HG02678 (cell line): ENCODE results near the gene A2M.

Experiments
- ATAC-seq: cut with Tn5 transposase; IDR thresholded peaks from one replicate; pipeline ENCODE4 v1.9.1; 2021; ENCODE audit warnings: mild to moderate bottlenecking, moderate library complexity; ENCODE audit not compliant: unreplicated experiment

The A2M gene

DNA sequence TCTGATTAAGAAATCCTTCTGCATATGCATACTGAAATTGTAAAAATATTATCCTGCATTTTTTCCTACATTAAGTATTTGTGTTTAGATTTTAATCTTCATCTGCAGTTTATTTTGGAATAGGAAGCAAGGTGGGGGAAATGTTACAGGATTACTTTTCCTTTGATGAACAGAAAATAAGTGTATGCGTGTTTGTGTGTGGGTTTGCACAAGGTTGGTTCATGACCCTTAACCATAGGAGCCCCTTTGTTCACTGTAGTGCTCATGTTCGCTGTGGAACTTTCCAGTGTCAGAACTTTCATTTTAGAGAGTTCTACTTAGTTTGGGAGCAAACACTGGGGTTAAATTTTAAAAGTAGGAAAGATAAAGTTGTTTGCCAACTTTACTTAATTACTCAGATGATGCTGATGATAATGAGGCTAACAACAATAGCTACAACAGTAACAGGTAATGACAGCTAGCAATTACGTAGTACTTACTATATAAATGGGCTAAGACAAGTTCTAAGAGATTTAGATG, 6.4 kb upstream of the A2M start:
- no peak for ATAC-seq

DNA sequence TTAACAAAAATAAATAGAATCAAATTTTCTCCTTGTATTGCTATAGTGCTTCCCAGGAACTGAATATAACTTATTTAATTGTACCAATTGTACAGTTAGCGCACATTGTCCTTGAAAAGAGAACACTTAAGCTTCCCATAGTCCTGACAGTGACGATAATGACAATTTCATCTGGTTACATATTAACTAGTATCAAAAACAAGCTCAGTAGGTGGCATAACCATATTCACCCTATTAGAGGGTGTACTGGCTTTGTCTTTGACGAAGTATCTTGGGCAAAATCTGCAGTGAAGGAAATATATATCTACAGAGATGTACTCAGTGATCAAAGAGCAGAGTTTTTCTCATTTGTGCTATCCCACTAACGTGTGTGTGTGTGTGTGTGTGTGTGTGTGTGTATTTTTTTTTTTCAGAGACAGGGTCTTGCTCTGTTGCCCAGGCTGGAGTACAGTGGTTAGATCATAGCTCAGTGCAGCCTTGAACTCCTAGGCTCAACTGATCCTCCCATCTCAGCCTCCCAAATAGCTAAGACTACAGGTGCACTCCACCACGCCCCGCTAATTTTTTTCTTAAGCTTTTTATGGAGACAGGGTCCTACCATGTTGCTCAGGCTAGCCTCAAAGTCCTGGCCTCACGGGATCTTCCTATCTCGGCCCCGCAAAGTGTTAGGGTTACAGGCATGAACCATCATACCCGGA, 4.9 kb upstream of the A2M start:
- ATAC-seq, result no peak

DNA sequence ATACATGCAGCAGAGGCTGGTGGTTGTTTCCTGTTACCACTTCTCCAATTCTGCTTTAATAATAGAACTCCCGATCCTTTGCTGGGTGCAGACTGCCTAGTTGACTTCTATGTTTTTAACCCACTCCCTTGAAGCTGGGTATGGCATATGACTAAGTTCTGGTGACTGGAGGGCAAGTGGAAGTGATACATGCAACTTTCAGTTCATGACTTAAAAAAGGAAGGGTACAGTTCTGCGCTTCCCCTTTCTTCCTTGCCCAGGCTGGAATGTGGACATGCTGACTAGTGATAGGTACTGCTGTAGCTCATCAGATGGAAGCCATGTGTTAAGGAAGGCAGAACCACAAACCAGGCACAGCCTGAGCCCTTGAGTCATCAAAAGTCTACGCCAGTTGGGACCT, 2.4 kb upstream of the A2M start:
- ATAC-seq, result peak; percentile 41

DNA sequence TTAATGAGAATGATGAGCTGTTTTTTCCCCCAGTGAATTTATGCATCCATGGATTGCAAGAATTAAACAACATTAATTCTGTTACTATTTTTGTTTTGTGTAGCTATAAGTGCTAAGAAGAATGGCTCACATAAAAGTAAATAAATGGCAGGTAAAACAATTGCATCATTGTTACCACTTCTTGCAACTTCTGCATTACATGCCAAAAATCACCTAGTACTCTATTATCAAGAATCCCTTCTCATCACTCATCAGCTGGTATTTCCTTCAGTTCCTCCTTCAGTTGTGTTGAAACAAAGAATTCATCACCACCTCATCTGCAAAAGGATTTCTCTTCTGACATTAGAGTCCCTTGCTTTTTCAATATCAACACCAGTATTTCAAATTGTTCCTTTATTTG, 773 bp downstream of the A2M start:
- no peak for ATAC-seq

DNA sequence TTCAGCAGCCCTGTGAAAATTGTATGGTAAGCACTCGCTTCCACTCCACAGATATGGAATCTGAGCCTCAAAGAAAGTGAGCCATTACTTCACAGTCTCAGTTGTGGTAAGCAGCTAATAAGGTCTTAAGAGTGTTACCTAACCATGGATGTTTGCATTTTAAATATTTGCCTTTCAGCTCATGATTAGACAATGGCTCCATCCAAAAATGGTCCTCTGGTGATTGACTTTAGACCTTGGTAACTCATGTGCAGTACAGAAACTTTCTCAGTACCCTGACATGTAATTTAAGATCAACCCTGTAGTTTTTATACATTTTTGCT, 1.8 kb downstream of the A2M start:
- ATAC-seq, result no peak

DNA sequence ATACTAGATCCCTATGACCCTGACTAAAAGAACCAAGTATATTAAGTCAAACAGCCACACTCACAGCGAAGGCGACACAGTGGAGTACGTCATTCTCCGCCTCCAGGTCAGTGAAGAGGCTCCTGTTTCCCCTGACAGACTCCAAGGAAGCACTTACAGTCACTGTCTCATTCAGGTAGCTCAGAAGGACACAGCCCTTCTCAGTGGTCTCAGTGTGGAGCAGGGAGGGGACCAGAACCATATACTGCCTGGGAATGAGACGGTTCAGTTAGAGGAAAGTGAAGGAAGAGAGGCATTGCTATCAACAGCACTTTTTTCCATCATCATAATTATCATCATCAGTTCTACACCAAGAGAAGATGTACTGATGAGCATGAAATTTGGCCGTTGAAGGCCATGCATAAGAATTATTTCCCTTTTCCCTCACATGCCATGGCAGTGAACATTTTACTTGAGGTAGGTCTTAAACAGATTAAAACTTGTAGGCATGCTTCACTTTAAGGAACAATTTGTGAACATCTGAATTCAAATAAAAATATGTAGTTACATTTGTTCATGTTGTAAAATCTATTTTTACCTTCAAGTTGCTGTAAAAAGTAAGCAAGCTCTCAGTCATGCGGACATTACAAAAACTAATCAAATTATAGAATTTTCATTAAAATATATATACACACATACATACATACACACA, 2.3 kb downstream of the A2M start:
- ATAC-seq, result no peak

DNA sequence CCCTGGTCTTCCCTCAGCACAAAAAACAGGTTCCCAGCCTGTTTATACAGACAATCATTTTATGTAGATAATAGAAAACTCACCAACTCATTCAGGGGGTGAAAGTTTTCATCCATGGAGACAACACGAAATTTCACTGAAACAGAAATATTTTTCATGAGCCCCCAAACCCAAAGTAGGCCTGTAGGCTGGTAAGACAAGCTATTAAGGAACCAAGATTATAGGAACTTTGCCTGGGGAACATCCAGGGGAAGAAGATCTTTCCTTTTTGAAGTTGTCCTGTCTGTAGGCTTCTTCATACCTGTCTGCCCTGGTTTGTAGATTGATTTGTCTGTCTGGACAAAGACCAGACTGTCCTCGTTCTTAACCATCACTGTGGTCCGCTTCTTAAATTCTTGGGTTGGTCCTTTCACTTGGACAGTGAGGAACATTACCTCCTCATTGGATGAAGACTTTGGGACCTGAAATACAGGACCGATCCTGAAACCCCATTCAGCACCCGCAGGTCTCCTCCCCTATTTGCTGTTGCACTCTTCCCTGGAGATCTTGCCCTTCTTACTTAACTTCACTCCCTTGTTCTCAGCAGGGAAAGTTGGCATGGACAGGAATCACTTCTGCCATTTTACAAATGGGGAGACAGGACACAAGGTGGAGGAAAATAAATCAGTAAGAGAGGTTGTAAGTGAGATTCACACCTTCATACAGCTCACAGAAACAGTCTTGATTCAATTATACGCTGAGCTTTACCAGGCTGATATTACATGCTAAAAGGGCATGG, 3.5 kb downstream of the A2M start:
- no peak for ATAC-seq

DNA sequence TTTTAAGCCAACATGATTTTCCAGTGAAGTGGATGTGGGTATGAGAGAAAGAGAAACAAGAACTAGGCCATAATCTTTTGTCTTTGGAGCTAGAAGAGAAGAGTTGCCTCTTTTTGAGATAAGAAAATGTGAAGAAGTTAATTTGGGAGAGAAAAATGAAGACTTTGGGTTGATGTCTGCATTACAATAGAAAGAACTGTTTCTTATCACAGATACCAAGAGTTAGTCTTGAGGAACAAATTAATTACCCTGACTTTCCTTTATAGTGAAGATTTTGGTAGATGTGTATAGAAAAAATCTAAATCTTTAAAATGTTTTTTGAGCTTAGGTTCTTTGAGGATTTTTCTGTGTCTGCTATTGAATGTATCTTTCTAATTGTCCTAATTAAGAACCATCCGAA, 4.2 kb downstream of the A2M start:
- ATAC-seq, result no peak

DNA sequence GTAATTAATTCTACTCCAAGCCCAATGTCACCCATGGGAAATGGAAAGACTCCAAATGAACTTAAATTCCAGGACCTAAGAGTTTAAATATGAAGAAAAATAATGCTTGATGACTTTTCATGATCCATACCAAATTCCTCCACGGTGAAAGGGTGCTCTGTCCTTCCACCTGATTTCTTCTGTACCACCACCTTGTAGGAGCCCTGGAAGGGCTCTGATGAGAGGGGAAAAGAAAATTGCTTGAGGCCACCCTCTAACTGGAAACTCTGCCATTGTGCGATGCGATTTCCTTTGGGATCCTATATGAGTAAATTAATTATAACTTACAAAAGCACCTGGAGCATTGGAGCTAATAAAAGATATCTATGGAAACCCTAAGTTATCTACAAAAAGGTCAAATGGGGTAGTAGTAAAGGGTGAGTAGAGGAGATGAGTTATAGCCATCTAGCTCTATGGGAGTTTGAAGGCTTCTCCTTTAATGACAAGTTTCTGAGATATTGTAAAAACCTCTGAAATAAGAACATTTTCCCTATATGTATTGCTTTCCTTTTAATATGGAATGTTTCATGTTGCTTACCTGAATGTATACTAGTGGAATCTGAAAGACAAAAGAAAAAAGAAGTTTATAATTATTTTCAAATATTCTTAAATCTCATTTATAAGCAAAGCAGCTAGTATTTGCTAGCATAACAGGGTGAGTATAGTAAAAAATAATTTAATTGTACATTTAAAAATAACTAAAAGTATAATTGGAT, 5.8 kb downstream of the A2M start:
- ATAC-seq, result no peak

DNA sequence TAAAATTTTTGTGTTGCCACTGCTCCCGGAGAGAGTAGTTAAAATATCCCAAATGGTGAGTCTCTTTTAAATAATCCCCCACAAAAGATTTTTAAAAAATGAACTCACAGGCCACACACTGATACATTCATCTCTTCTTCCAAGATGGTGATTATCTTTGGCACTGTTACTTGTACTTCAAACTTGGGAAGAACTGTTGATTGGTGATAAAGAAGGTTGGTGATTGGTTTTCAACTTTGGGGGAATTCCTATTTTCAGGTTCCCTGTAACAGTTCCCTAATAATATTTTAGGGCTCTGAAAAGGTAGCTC, 6.6 kb downstream of the A2M start:
- no peak for ATAC-seq

DNA sequence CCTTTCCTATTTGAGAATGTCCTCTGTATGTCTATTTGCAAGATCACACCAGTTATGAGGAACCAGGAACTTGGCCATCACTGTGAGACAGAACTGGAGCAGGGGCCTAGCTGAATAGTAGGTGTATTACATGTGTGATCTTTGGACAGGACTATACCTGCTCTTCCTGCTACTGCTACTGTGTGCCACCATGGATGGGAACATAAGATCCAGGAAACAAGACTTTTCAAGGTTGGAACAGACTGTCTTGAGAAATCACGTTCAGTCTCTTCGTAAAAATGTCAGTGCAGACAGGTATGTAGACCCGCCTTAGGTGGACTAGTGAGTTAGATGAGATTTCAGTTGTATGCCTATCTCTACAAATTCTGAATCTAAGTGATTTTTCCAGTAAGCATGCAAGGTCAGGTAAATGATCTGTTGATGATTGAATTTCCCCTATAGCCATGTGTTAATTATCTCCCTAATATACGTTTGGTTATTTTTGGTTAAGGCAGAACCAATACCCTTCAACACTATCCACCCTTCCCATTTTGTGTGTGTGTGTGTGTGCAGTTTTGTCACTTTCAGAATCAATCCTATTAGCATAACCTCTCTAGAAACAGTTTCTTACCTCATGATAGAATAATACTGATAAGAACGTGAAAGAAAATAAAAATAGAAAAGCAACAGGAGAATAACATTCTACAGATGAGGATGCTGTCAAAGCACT, 7.1 kb downstream of the A2M start:
- ATAC-seq, result no peak

DNA sequence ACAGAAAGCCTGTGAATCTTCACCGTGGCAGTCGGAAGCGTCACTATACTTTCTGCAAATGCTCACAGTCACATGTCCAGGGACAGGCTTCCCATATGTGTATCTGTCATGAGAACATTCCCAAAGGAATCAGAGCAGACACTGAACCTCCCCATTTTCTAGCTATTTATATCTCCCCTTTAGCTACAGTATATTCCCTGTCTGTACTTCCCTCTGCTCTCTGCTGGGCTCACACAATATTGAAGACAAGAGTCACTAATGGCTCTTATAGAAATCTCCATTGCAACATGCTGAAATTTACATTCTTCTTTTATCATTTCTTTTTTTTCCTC, 8.2 kb downstream of the A2M start:
- no peak for ATAC-seq

DNA sequence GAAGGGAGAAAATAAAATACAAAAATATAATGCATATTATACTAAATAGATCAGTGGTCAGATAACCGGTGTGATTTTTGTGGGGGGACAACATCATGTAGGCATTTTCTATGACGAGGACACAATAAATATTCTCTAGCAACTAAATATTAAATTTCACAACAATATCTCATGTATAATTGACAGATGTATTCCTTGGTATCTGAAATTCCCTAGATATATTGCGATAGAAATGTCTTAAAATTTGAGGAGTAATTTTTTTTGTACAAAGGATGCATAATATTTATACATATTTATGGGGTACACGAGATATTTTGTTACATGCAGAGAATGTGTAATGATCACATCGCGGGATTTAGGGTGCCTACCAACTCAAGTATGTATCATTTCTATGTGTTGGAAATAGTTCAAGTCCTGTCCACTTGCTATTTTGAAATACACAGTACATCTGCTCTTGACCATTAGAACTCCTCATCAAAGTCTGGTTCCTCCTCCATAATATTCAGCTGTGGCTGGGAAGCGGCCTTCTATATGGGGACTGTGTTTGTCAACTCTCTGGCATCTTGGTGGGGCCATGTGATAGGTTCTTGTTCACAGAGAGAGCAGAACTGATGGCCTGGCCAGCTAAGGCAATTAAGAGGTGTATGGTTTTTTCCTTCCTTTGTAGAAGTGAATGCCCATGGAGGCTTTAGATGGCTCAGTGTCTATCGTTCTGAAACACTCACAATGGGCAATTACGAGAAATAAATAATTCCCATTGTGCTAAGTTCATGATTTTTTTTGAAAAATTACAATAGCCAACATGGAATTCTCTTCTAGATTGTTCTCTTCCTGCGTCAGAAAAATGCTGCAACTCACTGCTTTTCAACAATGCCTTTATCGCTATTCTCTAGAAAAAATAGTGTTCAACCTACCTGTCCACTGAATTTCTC, 8.8 kb downstream of the A2M start:
- ATAC-seq, result no peak

DNA sequence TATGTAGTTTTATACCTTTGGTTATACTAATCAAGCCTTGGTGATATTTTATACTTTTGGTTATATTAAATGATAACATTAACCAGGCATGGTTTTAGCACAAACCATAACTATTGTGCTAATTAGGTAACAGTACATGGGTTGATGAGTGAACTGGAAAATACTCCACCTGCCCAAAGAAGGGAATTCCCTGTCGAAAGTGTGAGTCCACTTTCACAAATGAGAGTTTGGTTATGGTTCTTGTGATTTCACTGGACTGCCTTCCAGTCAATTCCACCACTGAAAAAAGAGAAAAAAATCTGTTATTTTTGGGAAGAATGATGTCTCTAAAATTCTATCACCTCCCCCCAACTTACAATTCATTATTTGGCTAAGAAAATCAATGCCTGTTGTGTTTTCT, 9.7 kb downstream of the A2M start:
- ATAC-seq, result no peak

DNA sequence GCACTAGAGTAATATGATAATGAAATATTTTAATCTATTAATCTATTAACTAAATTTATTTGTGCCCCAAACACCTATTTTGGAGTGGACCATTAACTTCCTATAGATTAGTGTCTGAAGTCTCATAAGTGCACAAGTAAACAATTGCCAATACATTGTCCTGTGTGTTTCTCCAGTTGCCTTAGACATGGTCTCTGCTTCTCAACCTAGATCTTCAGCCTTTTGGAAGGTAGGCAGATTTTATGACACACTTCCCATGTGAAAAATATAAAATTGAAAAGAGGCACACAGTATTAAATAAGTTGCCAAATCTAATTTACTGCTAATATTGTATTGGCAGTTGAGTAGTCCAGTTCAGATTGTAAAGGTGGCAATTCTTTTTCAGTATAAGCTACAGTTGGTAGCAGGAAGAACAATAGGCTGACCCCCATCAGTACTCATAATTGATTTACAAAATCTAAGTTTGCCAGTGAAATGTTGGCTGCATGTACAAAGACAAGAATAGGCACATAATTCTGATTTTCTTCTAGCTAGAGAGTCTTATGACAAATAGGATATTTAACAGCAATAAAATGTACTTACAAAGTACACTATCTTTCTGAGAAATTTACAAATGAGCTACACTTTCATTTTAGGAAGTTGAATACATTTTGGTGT, 10.8 kb downstream of the A2M start:
- no peak for ATAC-seq

DNA sequence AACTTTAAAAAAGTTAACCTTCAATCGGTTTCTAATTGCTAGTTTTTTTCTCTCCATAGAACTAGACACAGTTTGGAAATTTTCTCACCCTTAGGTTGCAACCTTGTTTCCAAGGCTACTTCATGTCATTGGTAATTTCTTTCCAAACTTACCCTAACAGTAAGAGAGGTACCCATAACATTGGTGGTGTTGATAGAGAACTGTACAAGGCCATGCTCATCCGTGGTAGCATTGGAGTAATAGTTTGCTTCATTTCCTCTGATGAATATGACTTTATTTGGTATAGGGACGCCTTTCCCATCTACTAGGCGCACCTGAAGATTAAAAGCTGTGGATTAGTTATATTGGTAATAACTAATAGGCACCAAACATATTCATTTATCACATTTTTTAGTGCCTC, 11.6 kb downstream of the A2M start:
- no peak for ATAC-seq

DNA sequence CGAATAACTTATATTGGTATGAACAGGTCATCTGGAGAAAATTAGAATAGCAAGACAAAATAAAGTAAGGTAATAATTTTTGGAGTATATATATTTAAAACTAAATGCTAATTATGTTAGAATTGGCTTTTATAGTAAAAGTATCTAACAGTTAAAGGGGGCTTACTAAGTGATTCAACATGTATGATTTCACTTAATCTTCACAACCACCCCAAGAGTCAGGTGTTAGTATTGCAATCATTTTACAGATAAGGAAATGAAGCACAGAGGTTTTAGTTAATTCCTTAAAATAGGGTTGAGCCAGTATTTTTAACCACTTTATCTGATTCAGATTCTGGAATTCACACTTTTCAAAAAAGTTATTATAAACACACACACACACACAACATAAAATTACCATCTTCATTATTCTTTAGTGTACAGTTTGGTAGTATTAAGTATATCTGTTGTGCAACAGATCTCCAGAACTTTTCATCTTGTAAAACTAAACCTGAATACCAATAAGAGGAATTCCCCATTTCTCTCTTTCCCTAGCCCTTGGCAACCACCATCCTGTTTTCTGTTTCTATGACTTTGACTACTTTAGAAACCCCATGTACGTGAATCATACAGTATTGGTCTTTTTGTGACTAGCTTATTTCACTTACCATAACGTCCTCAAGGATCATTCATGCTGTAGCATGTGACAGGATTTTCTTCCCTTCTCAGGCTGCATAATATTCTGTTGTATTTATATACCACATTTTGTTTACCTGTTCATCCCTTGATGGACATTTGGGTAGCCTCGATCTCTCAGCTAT, 12.5 kb downstream of the A2M start:
- ATAC-seq, result no peak

DNA sequence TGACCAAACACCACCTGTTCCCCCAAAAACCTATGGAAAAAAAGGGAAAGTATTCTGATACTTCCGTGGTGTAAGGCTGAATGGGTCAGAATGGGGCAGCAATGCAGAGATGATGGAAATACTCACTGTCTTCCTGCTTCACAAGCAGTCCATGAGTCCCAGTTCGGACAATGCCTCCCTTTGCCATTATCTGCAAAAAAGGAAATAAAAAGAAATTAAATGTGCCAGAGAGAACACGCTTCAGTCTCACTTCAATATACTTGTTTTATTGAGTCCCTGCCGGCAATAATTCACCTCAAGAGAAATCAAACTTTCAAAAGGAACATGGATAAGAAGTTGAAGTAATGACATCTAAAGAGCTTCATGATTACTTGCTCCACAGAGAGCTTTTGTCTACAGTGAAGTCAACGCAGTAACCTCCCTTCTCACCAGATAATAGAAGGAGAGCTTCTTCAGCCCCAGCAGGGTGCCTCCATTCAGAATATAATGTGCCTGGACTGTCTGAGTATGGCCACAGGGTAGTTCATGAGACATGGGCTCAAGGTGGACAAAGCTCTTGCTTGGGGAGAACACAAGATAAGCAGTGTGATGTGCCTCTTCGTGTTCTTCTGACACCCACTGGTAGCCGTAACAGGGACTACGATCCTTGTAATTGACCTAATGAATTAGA, 14.6 kb downstream of the A2M start:
- no peak for ATAC-seq
